GM12864 (cell line): ENCODE results near the gene C4orf36.

Source experiments
- DNase-seq: peaks from one replicate; pipeline ENCODE4 v3.0.0-alpha.2; 2011; ENCODE audit warnings: low read depth
- H3K4me3 ChIP-seq: 2 replicates; pipeline ENCODE4 v1.5.1; 2011; ENCODE audit warnings: mild to moderate bottlenecking, low read depth, low read length, control low read depth
- CTCF ChIP-seq: IDR thresholded peaks from 2 replicates; pipeline ENCODE4 v1.5.1; 2011; ENCODE audit warnings: low read depth, mild to moderate bottlenecking, moderate library complexity, low read length, control low read depth, inconsistent platforms; ENCODE audit errors: missing control alignments

C4orf36 gene

GRCh38 chr4:86831262-86832130 is 60.7 kb downstream of the C4orf36 start:
- DNase-seq: no peak
- H3K4me3 ChIP-seq: no peak overlapping the region
- no peak for TF ChIP-seq CTCF
